BE2C (cell line): ENCODE measurements around the gene TWF2.
A peak's percentile ranks its signal among the peaks of the same experiment; 100 is the strongest.

Experiments
- DNase-seq: peaks from one replicate; pipeline ENCODE4 v3.0.0-alpha.2; 2020
- H3K27me3 ChIP-seq: fragments of 250-450 bp; sonication (Bioruptor Pico); 2 replicates; pipeline ENCODE4 v1.5.1; 2020; ENCODE audit warnings: mild to moderate bottlenecking
- H3K36me3 ChIP-seq: fragments of 250-450 bp; sonication (Bioruptor Pico); 2 replicates; pipeline ENCODE4 v1.5.1; 2020; ENCODE audit warnings: mild to moderate bottlenecking
- H3K4me1 ChIP-seq: fragments of 250-450 bp; sonication (Bioruptor Pico); 2 replicates; pipeline ENCODE4 v1.5.1; 2020
- H3K4me3 ChIP-seq: 2 replicates; pipeline ENCODE4 v1.5.1; 2011; ENCODE audit warnings: low read depth, low read length
- H3K9me3 ChIP-seq: fragments of 250-450 bp; sonication (Bioruptor Pico); 2 replicates; pipeline ENCODE4 v1.5.1; 2020
- TF ChIP-seq, protein P1 (sequence below): IDR thresholded peaks from 2 replicates; pipeline ENCODE4 v1.5.1; 2012; ENCODE audit warnings: mild to moderate bottlenecking, low read depth, low read length

Gene TWF2

DNA sequence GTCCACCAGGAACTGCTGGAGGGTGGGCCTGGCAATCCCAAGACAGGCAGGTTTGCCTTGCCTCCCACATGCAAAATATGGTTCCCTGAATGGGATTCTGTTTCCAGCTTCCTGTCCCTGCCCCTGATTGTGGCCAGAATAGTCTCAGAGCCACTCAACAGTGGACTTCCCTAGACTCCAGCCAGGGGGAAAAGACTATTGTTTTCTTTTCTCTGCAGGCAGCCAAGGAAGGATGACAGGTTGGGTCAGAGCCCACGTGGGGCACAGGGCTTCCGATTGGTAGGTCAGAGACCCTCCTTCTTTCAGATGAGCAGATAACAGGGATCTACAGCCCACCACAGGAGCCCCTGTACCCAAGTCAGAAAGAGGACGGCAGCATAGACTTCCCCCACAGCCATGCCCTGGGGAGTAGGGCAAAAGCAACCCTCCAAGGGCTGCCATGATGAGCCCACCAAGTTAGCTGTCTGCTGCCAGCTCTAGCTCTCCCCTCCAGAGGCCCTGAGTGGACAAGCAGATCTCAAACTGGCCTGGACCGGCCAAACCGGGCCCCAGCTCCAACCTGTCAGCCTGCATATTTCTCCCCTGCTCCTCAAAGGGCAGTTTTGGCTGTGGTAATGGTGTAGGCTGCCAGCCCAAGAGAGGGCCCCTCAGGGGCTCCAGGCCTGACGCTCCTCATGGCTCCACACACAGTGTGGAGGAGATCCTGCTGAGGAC is 19.9 kb downstream of the TWF2 start:
- Histone ChIP-seq H3K4me3 (no peak overlapping the region), H3K36me3 (no peaks in the 10 kb centered on the region; the same call in 1 of the 2 replicates), H3K4me1 (no peaks in the 10 kb centered on the region), H3K9me3 (no peaks in the 10 kb centered on the region), H3K27me3 (no peaks in the 10 kb centered on the region)
- TF ChIP-seq, protein P1, sequence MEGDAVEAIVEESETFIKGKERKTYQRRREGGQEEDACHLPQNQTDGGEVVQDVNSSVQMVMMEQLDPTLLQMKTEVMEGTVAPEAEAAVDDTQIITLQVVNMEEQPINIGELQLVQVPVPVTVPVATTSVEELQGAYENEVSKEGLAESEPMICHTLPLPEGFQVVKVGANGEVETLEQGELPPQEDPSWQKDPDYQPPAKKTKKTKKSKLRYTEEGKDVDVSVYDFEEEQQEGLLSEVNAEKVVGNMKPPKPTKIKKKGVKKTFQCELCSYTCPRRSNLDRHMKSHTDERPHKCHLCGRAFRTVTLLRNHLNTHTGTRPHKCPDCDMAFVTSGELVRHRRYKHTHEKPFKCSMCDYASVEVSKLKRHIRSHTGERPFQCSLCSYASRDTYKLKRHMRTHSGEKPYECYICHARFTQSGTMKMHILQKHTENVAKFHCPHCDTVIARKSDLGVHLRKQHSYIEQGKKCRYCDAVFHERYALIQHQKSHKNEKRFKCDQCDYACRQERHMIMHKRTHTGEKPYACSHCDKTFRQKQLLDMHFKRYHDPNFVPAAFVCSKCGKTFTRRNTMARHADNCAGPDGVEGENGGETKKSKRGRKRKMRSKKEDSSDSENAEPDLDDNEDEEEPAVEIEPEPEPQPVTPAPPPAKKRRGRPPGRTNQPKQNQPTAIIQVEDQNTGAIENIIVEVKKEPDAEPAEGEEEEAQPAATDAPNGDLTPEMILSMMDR: no peak
- no peak for DNase-seq

DNA sequence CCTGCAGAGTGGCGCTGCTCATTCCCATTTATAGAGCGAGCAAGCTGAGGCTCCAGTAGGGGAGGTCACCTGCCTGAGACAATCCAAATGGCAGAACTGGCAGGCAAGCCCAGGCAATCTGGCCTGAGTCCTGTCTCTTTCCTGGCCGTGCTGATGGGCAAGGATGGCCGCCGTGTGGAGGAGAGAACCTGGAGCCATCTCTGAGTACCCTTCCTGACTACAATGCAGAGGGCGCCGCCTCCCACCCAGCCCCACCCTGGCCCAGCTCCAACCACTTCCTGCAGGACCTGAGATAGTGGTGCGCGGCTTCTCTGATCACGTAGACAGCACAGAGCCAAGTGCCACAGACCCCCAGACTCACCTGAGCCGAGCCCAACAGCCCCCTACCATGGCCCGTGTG is 20.5 kb downstream of the TWF2 start:
- Histone ChIP-seq H3K36me3 (no peaks in the 10 kb centered on the region; the same call in none of the 2 replicates), H3K4me3 (no peak overlapping the region), H3K9me3 (no peaks in the 10 kb centered on the region), H3K4me1 (no peaks in the 10 kb centered on the region), H3K27me3 (no peaks in the 10 kb centered on the region)
- TF ChIP-seq, protein P1: no peak
- no peak for DNase-seq

DNA sequence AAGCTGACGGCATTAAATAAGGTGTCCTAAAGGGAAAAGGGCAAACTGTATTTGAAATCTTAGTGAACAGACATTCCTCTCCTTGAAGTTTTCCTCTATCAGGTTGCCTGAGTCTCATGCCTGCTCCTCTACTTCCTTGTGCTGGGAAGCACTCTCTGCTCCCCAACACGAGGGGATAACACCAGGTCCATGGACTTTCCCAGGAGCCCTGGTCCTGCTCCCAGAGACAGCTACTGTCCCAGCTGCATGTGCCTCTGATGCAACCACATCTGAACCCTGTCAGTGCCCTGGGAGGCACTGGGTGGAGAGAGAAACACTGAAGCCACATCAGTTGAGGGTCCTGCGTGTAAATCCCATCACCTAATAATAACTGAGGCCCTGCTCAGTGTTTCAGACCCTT is 20.9 kb downstream of the TWF2 start:
- TF ChIP-seq, protein P1: no peak
- H3K36me3 ChIP-seq: no peaks in the 10 kb centered on the region; the same call in none of the 2 replicates
- no peak overlapping the region for H3K4me3 ChIP-seq
- no peaks in the 10 kb centered on the region for H3K4me1 ChIP-seq
- H3K27me3 ChIP-seq: no peaks in the 10 kb centered on the region
- H3K9me3 ChIP-seq: no peaks in the 10 kb centered on the region
- DNase-seq: no peak

DNA sequence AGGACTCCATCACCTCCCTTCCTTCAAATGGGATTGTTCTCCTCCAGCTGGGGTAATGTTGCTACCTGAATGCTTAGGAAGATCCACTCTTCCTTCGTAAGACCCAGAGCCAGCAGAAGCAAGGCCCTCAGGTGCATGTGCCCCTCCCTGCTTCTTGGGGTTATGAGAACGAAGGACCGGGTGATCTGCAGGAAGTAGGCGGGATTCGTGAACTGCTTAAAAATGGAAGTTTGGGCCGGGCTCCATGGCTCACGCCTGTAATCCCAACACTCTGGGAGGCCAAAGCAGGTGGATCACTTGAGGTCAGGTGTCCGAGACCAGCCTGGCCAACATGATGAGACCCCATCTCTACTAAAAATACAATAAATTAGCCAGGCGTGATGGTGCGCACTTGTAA is 21.6 kb downstream of the TWF2 start:
- H3K27me3 ChIP-seq: no peaks in the 10 kb centered on the region
- no peak for DNase-seq
- no peaks in the 10 kb centered on the region; the same call in none of the 2 replicates for H3K36me3 ChIP-seq
- TF ChIP-seq, protein P1: no peak
- H3K9me3 ChIP-seq: no peaks in the 10 kb centered on the region
- H3K4me3 ChIP-seq: no peak overlapping the region
- no peaks in the 10 kb centered on the region for H3K4me1 ChIP-seq

DNA sequence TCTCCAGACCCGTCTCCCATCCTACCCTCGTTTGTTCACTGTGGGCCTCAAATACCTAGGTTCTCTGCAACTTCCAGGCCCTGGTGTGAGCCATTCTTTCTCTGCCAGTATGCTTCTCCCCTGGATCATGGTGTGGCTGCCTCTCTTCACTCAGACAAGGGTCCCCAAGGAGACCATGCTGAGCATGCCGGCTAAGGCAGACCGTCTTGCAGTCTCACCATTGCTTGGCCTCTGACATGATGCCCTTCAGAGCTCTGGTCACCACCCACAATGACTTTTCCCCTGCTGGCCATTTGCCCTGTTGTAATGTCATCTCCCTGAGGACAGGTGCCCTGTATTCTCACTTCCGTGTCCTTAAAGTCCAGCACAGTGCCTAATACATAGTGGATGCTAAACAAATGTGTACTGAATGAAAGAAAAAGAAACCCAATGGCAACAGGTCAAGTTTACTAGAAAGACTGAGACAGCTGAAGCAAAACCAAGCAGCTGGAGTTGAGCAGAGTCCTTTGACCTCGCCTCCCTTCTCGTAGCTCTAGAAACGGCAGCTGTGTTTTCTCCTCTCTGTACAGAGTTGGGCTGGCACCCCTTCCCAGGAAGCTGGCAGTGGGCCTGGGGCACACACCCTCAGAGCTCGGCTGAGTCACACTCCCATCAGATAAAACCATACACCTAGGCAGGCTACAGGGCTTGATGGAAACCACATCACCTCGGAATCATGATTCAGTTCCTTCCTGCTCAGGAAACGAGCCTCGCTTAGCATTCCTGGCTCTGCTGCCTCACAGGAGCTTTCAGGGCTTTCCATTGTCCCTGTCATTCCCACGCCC is 22.2 kb downstream of the TWF2 start:
- H3K9me3 ChIP-seq: no peaks in the 10 kb centered on the region
- H3K4me1 ChIP-seq: no peaks in the 10 kb centered on the region
- H3K4me3 ChIP-seq: no peak overlapping the region
- no peaks in the 10 kb centered on the region for H3K27me3 ChIP-seq
- TF ChIP-seq, protein P1: no peak
- peaks cover 4% of the 10 kb centered on the region for H3K36me3 ChIP-seq
- DNase-seq: peak; percentile 44

DNA sequence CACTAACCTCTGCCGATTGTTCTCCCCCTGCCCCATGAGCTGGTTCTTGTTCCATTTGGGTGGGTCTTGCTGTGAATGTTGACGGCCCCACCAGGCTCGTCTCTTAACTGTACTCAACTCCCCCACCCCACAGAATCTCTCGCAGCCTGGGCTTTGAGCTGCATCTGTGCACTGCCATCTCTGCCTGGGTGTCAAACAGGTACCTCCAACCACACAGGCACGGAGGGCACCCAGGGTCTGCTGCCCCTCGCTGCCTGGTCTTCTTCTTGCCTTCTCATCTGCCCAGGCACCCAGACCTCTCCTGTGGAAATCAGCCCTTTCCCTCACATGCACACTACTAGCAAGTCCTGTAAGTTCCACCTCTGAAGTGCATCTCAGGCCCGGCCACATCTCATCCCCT is 23.6 kb downstream of the TWF2 start:
- DNase-seq: no peak
- Histone ChIP-seq H3K4me1 (no peaks in the 10 kb centered on the region), H3K36me3 (peaks cover 13% of the 10 kb centered on the region), H3K27me3 (no peaks in the 10 kb centered on the region), H3K9me3 (no peaks in the 10 kb centered on the region), H3K4me3 (no peak overlapping the region)
- TF ChIP-seq, protein P1: no peak
